ENCODE data around the gene KCNJ10.

Gene KCNJ10

GRCh38 chr1:160028426-160028825 is 41.5 kb downstream of the KCNJ10 start:
- no peak for DNase-seq (ENCODE audit: extremely low read depth in 1 of 2, low read depth in 1 of 2)

DNA sequence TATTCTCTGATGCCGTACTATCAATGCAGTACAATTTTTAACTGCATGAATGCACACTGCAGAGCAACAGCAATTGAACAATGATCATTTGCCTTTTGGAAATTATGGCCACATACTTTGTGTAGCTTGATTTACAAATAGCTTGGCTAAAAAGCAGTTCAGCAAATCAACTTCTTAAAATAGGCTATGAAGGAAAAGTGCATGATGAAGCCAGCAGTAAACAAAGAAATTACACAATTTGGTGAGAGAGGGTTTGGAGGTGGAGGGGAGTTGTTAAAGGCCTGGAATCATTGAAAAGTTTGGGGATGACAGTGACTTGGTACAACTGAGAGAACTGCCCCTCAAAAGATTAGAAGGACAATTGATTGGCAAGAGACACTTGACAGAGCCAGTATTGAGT is 44.6 kb downstream of the KCNJ10 start:
- no peak for DNase-seq (ENCODE audit: extremely low read depth in 1 of 2, low read depth in 1 of 2)

GRCh38 chr1:160024195-160024905 is 45.6 kb downstream of the KCNJ10 start:
- DNase-seq (ENCODE audit: extremely low read depth in 1 of 2, low read depth in 1 of 2) = no peak

GRCh38 chr1:160022330-160023310 is 47.3 kb downstream of the KCNJ10 start:
- no peak for DNase-seq (ENCODE audit: extremely low read depth in 1 of 2, low read depth in 1 of 2)

DNA sequence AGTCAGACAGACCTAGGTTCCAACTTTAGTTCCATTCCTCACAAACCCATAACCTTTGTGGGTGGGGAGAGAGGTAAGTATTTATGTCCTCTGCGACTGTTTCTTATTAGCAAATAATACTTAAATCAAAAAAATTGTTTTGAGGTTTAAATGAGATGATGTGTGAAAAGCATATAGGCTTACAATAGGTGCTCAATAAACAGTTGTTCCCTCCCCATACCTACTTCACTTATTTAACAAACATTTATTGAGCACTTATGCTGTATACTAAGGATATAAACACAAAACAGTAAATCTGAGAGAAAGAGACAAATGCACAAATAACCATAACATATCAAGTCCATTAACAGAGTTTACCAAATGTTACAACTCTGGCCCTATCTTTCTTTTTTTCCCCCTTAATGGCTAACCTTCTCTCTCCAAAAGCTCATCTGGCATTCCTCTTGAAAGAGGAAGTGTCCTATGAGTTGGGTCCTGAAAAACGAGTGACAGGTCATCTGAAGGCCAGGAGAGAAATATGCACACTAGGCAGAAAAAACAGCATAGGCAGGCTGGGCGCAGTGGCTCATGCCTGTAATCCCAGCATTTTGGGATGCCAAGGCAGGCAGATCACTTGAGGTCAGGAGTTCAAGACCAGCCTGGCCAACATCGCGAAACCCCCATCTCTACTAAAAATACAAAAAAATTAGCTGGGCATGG is 48.4 kb downstream of the KCNJ10 start:
- no peak for DNase-seq (ENCODE audit: extremely low read depth in 1 of 2, low read depth in 1 of 2)

DNA sequence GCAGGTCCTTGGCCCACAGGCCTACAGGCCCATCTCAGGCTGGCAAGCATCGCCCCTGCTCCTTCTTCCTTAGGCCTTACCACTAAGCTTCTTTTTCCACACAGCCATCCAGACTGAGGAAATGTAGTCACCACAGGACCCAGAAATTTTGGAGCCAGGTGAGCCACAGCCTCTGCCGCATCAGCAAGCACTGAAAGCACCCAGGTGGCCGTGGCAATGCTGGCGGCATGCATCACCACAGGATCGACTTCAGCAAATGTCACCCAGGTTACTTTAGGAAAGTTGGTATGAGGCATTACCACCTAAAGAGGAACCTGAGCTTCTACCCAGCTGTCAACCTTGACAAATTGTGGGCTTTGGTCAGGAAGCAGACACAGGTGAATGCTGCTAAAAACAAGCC is 49.8 kb downstream of the KCNJ10 start:
- no peak for DNase-seq (ENCODE audit: extremely low read depth in 1 of 2, low read depth in 1 of 2)

DNA sequence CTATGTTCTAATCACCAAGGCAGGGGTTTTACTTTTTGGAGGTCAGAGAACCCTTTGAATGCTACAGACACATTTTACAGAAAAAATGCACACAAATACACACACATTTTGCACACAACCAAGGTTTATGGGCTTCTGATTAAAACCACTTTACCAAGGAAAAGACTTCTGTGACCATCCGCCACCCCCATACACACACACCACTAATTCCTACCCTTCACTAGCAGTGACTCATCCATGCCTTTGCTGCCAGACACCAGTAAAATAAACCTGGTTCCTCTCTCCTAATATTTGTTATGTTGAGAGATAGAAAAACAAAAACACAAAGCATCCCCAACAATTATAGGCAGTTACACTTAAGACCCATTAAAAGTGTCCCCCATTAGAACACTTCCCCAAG is 51.1 kb downstream of the KCNJ10 start:
- no peak for DNase-seq (ENCODE audit: extremely low read depth in 1 of 2, low read depth in 1 of 2)

DNA sequence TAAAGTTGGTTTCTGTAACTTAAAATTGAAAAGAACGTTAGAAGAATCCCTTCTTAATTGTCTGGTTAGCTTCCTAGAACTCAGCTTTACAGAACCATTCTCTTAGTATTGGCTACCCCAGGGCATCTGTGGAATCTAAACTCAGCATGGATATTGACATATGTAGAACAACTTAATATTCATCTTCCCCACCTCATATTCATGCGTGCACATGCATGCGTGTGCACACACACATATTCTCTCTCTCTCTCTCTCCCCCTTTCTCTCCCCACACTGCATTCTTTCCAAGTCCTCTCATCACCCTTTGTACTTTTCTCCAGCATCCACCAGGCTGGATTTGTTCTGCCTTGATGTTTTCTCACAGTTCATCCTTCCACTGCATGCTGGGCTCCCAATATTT is 51.6 kb downstream of the KCNJ10 start:
- no peak for DNase-seq (ENCODE audit: extremely low read depth in 1 of 2, low read depth in 1 of 2)

DNA sequence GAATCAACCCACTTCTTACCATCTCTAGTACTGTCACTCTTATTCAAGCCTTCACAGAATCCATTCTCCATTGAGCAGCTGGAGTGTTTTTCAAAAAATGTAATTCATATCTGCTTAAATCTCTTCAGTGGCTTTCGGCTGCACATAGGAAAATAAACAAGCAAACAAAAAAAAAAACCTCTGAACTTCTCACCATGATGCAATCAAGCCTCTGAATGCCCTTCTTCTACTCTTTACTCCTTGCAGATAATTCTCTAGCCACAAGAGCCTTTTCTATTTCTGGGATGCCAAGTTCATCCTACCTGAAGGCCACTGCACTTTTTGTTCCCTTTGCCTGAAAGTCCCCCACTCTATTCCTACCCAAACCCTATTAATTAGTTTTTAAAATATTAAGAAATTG is 52.4 kb downstream of the KCNJ10 start:
- DNase-seq (ENCODE audit: extremely low read depth in 1 of 2, low read depth in 1 of 2) = no peak

DNA sequence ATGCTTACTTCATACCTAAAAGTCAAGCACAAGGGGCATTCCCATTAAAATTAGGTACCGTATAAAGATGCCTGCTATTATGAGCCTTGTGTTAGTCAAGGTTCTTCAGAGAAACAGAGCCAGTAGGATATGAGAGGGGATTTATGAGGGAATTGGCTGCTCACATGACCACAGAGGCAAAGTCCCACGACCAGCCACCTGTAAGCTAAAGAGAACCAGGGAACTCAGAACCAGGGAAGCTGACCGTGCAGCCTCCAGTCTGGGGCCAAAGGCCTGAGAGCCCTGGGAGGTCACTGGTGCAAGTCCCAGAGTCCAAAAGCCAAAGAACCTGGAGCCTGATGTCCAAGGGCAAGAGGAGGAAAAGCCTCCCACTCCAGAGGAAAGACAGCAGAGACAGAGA is 58.2 kb downstream of the KCNJ10 start:
- DNase-seq (ENCODE audit: extremely low read depth in 1 of 2, low read depth in 1 of 2) = no peak

DNA sequence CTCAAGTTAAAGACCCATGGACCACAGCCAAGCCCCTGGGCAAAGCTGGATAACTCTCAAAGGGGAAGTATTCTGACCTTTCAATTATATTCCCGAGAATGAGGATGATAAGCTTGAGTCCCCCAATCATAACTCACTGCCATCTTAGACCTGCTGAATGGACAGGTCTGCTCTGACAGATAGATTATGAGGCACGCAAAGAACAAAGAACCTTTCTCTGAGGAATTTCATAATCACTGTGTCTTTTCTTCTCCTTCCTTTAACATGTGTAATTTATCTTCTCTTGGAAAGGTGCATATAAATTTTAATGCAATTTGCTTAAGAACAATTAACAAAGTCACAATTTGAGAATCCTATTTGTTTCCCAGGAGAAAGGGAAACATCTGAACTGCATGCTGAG is 60.2 kb downstream of the KCNJ10 start:
- DNase-seq (ENCODE audit: extremely low read depth in 1 of 2, low read depth in 1 of 2) = no peak

GRCh38 chr1:160009081-160009480 is 60.9 kb downstream of the KCNJ10 start:
- DNase-seq (ENCODE audit: extremely low read depth in 1 of 2, low read depth in 1 of 2) = no peak

- no peak for DNase-seq (ENCODE audit: extremely low read depth in 1 of 2, low read depth in 1 of 2)
Measured at GRCh38 chr1:160007577-160008200, 62.3 kb downstream of the KCNJ10 start.

GRCh38 chr1:160006312-160006940 is 63.5 kb downstream of the KCNJ10 start:
- peak; percentile 41 to 57 for DNase-seq (ENCODE audit: extremely low read depth in 1 of 2, low read depth in 1 of 2)

- DNase-seq (ENCODE audit: extremely low read depth in 1 of 2, low read depth in 1 of 2) = no peak
Measured at GRCh38 chr1:160005070-160005469, 64.9 kb downstream of the KCNJ10 start.

DNA sequence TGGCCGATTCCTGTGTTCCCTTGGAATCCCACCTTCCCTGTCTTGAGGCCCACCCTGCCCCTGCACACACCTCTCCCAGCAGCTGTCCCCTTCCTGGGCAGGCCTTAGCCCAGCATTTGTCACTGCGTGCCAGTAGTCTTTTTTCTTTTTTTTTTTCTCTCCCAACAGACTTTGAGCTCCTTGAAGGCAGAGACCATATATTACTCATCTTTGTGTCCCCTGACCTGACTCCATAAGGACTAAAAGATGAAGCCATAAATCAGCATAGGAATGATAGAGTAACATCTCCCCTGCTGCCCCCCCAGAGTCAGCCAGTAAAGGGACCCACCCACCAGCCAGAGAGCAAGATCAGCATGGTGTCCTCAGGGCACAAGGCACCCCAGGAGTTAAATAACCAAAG is 65.5 kb downstream of the KCNJ10 start:
- no peak for DNase-seq (ENCODE audit: extremely low read depth in 1 of 2, low read depth in 1 of 2)

DNA sequence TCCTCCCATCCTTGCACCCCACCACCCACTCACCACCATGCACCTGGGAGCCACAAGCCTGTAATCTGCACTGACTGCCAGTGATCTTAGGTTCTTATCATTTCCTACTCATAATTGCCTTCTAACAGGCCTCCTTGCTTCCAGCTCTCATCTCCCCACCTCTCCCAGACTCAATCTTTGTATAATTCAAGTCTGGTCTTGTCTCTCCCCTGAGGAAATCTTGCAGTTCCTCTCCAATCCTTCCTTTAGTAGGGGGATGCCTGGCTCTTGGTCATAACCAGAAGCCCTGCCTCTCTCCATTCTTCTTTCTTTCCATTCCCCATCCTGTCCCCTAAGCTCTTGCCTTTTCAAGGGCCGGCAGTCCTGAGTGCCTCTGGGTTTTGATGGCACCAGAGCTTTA is 66.0 kb downstream of the KCNJ10 start:
- no peak for DNase-seq (ENCODE audit: extremely low read depth in 1 of 2, low read depth in 1 of 2)

DNA sequence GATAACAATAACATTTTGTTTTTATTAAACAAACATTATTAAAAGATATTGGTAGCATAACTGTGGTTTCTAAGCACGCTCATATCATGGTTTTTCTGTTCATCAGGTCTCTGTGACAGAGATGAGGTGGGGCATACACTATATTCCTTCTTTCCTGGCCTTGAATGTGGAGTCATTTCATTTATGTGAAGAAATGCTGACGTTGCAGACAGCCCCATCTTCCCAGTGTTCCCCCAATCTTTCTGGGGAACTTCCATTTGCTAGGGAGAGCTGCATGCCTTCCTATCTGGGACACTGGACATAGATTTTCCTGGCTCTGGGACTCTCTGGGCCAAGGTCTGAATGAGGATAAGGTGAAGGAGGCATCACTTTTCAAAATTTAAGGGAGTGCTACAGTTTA is 68.5 kb downstream of the KCNJ10 start:
- no peak for DNase-seq (ENCODE audit: extremely low read depth in 1 of 2, low read depth in 1 of 2)

DNA sequence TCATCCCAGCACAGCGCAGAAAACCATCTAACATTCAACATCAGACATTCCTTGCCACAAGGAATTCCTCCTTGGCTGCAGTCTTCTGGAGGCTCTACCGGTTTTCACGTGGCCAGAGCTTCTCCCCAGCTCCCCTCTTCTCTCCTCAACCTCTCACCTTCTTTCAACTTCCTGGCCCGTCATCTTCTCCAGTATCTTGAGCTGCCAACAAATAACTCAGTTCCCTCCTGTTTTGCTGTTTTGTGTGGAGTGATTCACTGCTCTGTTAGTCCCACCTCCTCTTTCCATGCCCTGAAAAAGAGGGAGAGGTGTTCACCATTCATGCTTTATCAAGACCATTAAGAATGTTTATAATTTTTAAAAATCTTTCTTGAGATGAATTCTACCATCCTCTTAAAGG is 70.8 kb downstream of the KCNJ10 start:
- no peak for DNase-seq (ENCODE audit: extremely low read depth in 1 of 2, low read depth in 1 of 2)

DNA sequence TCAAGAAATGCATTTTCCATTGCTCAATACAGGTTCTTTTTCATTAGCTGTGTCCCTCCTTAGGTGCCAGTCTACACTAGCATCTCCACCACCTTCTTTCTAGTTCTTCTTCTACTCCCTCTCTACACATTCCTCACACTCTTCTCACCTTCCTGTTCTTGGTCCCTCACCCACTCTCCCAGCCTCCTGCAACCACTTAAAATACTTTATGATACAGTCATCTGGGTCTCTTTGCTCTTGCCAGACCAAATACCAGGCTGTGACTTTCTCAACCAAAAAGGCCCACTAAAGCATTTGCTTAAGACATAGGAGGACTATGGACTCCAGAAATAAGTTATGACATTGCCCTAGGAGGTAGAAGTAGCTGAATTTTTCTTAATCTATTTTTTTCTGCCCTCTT is 73.3 kb downstream of the KCNJ10 start:
- DNase-seq (ENCODE audit: extremely low read depth in 1 of 2, low read depth in 1 of 2) = no peak

GRCh38 chr1:159994896-159995295 is 75.1 kb downstream of the KCNJ10 start:
- no peak for DNase-seq (ENCODE audit: extremely low read depth in 1 of 2, low read depth in 1 of 2)

All from activated CD8-positive, alpha-beta memory T cell treated with anti-CD3 and anti-CD28 coated beads for 1 hour (primary cell).